ENCODE measurements around the gene FAF1.

DNA sequence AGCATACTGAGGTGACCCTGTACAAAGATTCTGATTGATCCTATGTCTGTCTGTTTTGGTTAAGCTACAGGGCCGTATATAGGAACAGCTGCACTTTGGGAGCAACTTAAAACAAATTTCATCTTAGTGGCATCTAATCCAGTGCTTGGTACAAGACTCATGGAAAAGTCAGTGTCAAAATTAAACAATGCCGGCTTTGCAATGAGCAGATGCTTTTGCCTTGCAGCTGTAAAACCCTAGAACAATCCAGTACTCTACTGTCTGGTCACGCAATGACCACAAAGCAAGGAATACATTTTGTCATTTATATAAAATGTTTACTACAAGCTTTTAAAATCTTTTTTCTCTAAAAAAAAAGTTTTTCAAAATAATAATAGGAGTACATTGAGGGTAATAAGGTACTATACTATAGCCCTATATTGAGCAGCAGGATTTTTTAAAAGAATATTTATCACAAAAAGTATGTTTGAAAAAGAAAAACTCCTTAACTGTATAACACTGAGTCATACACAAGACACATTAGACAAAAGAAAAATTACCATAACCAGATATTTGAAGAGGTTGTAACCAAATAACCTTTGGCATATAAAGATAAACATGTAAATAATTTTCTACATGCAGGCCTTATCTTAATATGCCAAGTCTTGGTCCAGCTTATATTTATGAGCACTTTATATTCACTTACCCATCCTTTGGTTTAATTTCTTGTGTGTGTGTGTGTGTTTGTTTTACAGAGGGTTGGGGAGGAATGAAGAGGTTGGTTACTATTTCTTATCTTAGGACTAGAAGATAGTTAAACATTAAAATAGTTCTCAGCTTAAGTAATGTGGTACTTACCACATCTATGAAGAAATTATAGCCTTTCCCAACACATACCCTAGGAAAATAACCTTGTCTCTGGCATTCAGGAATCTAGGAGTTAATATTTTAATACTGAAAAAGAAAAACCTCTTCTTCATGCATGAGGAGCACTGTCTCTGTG, 262.3 kb downstream of the FAF1 start:
- TF ChIP-seq, protein P1, sequence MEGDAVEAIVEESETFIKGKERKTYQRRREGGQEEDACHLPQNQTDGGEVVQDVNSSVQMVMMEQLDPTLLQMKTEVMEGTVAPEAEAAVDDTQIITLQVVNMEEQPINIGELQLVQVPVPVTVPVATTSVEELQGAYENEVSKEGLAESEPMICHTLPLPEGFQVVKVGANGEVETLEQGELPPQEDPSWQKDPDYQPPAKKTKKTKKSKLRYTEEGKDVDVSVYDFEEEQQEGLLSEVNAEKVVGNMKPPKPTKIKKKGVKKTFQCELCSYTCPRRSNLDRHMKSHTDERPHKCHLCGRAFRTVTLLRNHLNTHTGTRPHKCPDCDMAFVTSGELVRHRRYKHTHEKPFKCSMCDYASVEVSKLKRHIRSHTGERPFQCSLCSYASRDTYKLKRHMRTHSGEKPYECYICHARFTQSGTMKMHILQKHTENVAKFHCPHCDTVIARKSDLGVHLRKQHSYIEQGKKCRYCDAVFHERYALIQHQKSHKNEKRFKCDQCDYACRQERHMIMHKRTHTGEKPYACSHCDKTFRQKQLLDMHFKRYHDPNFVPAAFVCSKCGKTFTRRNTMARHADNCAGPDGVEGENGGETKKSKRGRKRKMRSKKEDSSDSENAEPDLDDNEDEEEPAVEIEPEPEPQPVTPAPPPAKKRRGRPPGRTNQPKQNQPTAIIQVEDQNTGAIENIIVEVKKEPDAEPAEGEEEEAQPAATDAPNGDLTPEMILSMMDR (IDR thresholded peaks at IDR 0.05), result no peak
- TF ChIP-seq POLR2A (IDR thresholded peaks at IDR 0.05), result no peak

Measured in ovary (tissue), 3 donors.